HepG2 (cell line): Measurements from ENCODE around the gene UGT2A2. TPM values are rescaled to one million over a fixed set of nuclear protein-coding genes. Genes with fewer than 3 reads are reported as not detected.

Experiments used
- ATAC-seq: fragments of 200-7000 bp; cut with Tn5 transposase; 3 replicates; pipeline ENCODE4 v1.9.1; 2020; ENCODE audit warnings: mild to moderate bottlenecking, moderate library complexity
- BruUV-seq: library from RNA; stranded (reverse); fragments of 400-500 nt; replicated peaks from 2 replicates; lab custom pipeline; 2021; lab: Mats Ljungman, UMichigan
- CTCF ChIA-PET: fragments of 300-600 bp; formaldehyde crosslinking; extraction: SDS; loops from one replicate; lab custom pipeline; 2021; ENCODE audit warnings: low total read pairs, inconsistent platforms, low intra/inter-chr PET ratio; lab: Yijun Ruan, JAX
- POLR2A ChIA-PET: fragments of 350-600 bp; sonication (Branson Sonifier 250); formaldehyde crosslinking; loops from one replicate; lab custom pipeline; 2020; ENCODE audit warnings: antibody characterized with exemption, inconsistent platforms; lab: Yijun Ruan, JAX
- DNase-seq: peaks from one replicate; pipeline ENCODE4 v3.0.0-alpha.2; 2015; ENCODE audit warnings: low spot score
- FAIRE-seq: peaks from 3 replicates; lab custom pipeline; 2011; peaks lifted over from hg19 to GRCh38; lab: Jason Lieb, UNC
- H2AFZ ChIP-seq: one replicate; pipeline ENCODE4 v1.6.1; 2011; ENCODE audit warnings: low read length, inconsistent platforms
- H3K27ac ChIP-seq: fragments of 300-600 bp; 3 replicates; pipeline ENCODE4 v1.8.0; 2011; ENCODE audit warnings: mixed run types, mild to moderate bottlenecking, mixed read lengths, low read length, inconsistent platforms; ENCODE audit not compliant: insufficient read depth; ENCODE audit errors: extremely low read length
- H3K27me3 ChIP-seq, 2 experiments: fragments of 200-600 bp in 1 of 2; 2 replicates in 1 of 2; 3 replicates in 1 of 2; pipeline versions ENCODE4 v1.6.0 to v1.8.0; 2011; ENCODE audit warnings: low read length in 2 of 2, mild to moderate bottlenecking in 2 of 2, moderate library complexity in 2 of 2, inconsistent platforms in 1 of 2; ENCODE audit not compliant: insufficient read depth in 2 of 2, control insufficient read depth in 1 of 2
- H3K36me3 ChIP-seq, 2 experiments: fragments of 200-600 bp in 1 of 2; replicated peaks in 1 of 2; 2 replicates in 1 of 2; 3 replicates in 1 of 2; pipeline versions ENCODE4 v1.5.1 to v1.8.0; 2011; ENCODE audit warnings: low read length in 2 of 2, inconsistent platforms in 1 of 2; ENCODE audit not compliant: insufficient read depth in 2 of 2, control insufficient read depth in 1 of 2
- H3K4me1 ChIP-seq: 2 replicates; pipeline ENCODE4 v1.5.1; 2012; ENCODE audit warnings: low read length, inconsistent platforms; ENCODE audit not compliant: insufficient read depth
- H3K4me2 ChIP-seq: 2 replicates; pipeline ENCODE4 v1.6.0; 2011; ENCODE audit warnings: low read depth, low read length, inconsistent platforms
- H3K4me3 ChIP-seq, 3 experiments: fragments of 200-600 bp in 1 of 3; sonication (generic), shearing (Covaris generic) in 1 of 3; replicated peaks in 1 of 3; 2 replicates each; pipeline ENCODE4 v1.5.1; 2011 to 2016; ENCODE audit warnings: low read length in 3 of 3, inconsistent platforms in 2 of 3, low read depth in 2 of 3, mild to moderate bottlenecking in 2 of 3, control low read depth in 1 of 3, mixed read lengths in 1 of 3; ENCODE audit not compliant: insufficient read depth in 1 of 3
- H3K79me2 ChIP-seq: one replicate; pipeline ENCODE4 v1.6.1; 2011; ENCODE audit warnings: low read length, inconsistent platforms; ENCODE audit not compliant: insufficient read depth
- H3K9ac ChIP-seq: 2 replicates; pipeline ENCODE4 v1.6.0; 2011; ENCODE audit warnings: mild to moderate bottlenecking, low read depth, low read length, inconsistent platforms; ENCODE audit not compliant: insufficient read depth
- H3K9me3 ChIP-seq: 2 replicates; pipeline ENCODE4 v1.5.1; 2012; ENCODE audit warnings: mild to moderate bottlenecking, low read length
- H4K20me1 ChIP-seq: 2 replicates; pipeline ENCODE4 v1.6.0; 2011; ENCODE audit warnings: inconsistent platforms, mild to moderate bottlenecking, low read length, moderate library complexity; ENCODE audit not compliant: insufficient read depth
- ARID2 ChIP-seq: sonication (generic); formaldehyde crosslinking; IDR thresholded peaks from 2 replicates; pipeline ENCODE4 v1.8.1; 2022; ENCODE audit warnings: mild to moderate bottlenecking, missing genetic modification reagents, borderline replicate concordance
- ATF2 ChIP-seq: sonication (generic); formaldehyde crosslinking; IDR thresholded peaks from 2 replicates; pipeline ENCODE4 v1.4.0; 2020; ENCODE audit warnings: missing genetic modification reagents
- BHLHE40 ChIP-seq: IDR thresholded peaks from 2 replicates; pipeline ENCODE4 v1.6.1; 2011; ENCODE audit warnings: low read length, improper control_type of control experiment
- HOXA7 ChIP-seq: sonication (generic); formaldehyde crosslinking; IDR thresholded peaks from 2 replicates; pipeline ENCODE4 v1.8.1; 2022; ENCODE audit warnings: mild to moderate bottlenecking, missing genetic modification reagents, moderate library complexity
- JARID2 ChIP-seq: sonication (generic); formaldehyde crosslinking; IDR thresholded peaks from 2 replicates; pipeline ENCODE4 v1.8.1; 2023; ENCODE audit warnings: missing genetic modification reagents, inconsistent platforms; ENCODE audit not compliant: insufficient replicate concordance
- PITX1 ChIP-seq: sonication (generic); formaldehyde crosslinking; IDR thresholded peaks from 2 replicates; pipeline ENCODE4 v1.5.1; 2020; ENCODE audit warnings: mild to moderate bottlenecking, missing genetic modification reagents
- RBAK ChIP-seq: sonication (generic); formaldehyde crosslinking; IDR thresholded peaks from 2 replicates; pipeline ENCODE4 v1.5.1; 2020; ENCODE audit warnings: mild to moderate bottlenecking, missing genetic modification reagents
- RERE ChIP-seq: IDR thresholded peaks from 2 replicates; pipeline ENCODE4 v1.6.1; 2016; ENCODE audit warnings: low read depth, missing genetic modification reagents, missing compliant biosample characterization
- SALL1 ChIP-seq: sonication (generic); formaldehyde crosslinking; IDR thresholded peaks from 2 replicates; pipeline ENCODE4 v1.8.0; 2022; ENCODE audit warnings: mild to moderate bottlenecking, missing genetic modification reagents
- TCF7 ChIP-seq: sonication (generic); IDR thresholded peaks from 2 replicates; pipeline ENCODE4 v1.6.1; 2016; ENCODE audit warnings: antibody characterized with exemption, low read depth
- UBTF ChIP-seq: sonication (generic); formaldehyde crosslinking; IDR thresholded peaks from 2 replicates; pipeline ENCODE4 v1.4.0; 2020; ENCODE audit warnings: mild to moderate bottlenecking, missing genetic modification reagents
- ZFP36L1 ChIP-seq: sonication (generic); formaldehyde crosslinking; IDR thresholded peaks from 2 replicates; pipeline ENCODE4 v1.8.0; 2022; ENCODE audit warnings: mild to moderate bottlenecking, missing genetic modification reagents, moderate library complexity
- ZNF567 ChIP-seq: sonication (generic); formaldehyde crosslinking; IDR thresholded peaks from 2 replicates; pipeline ENCODE4 v1.8.1; 2023; ENCODE audit warnings: mild to moderate bottlenecking, missing genetic modification reagents, borderline replicate concordance
- ZNF660 ChIP-seq: sonication (generic); formaldehyde crosslinking; IDR thresholded peaks from 2 replicates; pipeline ENCODE4 v1.5.1; 2020; ENCODE audit warnings: mild to moderate bottlenecking, low read depth, missing genetic modification reagents, borderline replicate concordance
- WGBS: methylation state at CpG from one replicate; pipeline ENCODE4 v1.1.6; 2017; ENCODE audit warnings: low lambda C conversion rate; 5-methylcytosine and 5-hydroxymethylcytosine counted together
- in situ Hi-C: cut with HindIII; loops from 2 replicates; pipeline ENCODE4 v1.10.0; 2017; ENCODE audit warnings: low pct_unique_long_range_greater_than_20kb; ENCODE audit not compliant: extremely low pct_ligation_motif_present
- intact Hi-C: fragments of 100-400 bp; cut with micrococcal nuclease; formaldehyde crosslinking; loops from one replicate; pipeline ENCODE4 v1.10.0; 2022; ENCODE audit not compliant: unreplicated experiment
- polyA plus RNA-seq, 8 experiments: library from polyadenylated mRNA; depleted of rRNA in 3 of 8; stranded (reverse) in 7 of 8; unstranded in 1 of 8; fragments of >200 nt; fragmentation: Illumina TruSeq in 4 of 8; extraction: Trizol in 4 of 8; gene quantifications; 2 replicates each; pipeline versions ENCODE4 v1.2.1 to v1.2.3, GENCODE V29; 2011 to 2016; ENCODE audit warnings: low read depth in 4 of 8, missing spikeins in 1 of 8, mixed read lengths in 1 of 8; ENCODE audit not compliant: insufficient read depth in 1 of 8
- total RNA-seq, 5 experiments: library from RNA; depleted of rRNA; stranded (reverse); fragments of >200 nt; fragmentation: Illumina TruSeq; extraction: Trizol; gene quantifications; 2 replicates each; pipeline ENCODE4 v1.2.3, GENCODE V29; 2016; ENCODE audit warnings: low read depth in 1 of 5

UGT2A2 gene
- total and polyA plus RNA-seq, 2 of the 13 experiments (the other 11 are each of a cell fraction or from before 2014, with no cell fraction given), result not detected

- TF ChIP-seq RERE (CRISPR knock-in tag) (no peak), SALL1 (CRISPR knock-in tag) (no peak), ZNF567 (no peak)
Observed at GRCh38 chr4:69584135-69584534, 55.3 kb downstream of the UGT2A2 start (continued).

GRCh38 chr4:69583543-69583942 lies 55.9 kb downstream of the UGT2A2 start:
- H3K4me1 ChIP-seq, result no peaks in the 10 kb centered on the region
- H3K4me3 ChIP-seq, result no peak overlapping the region
- FAIRE-seq, result no peak
- no peaks in the 10 kb centered on the region for H4K20me1 ChIP-seq
- H3K9ac ChIP-seq, result no peak overlapping the region
- ChIA-PET CTCF (no interaction called here), POLR2A (no interaction called here)
- DNase-seq, result no peak
- BruUV-seq, result no TSS peak
- H3K4me2 ChIP-seq, result no peak overlapping the region
- H3K27me3 ChIP-seq, result no peaks in the 10 kb centered on the region; a peak in 1 of 5 replicates
- H3K9me3 ChIP-seq, result no peaks in the 10 kb centered on the region
- no peak overlapping the region for H3K27ac ChIP-seq
- H3K79me2 ChIP-seq, result no peaks in the 10 kb centered on the region
- WGBS, result 12% methylated on average over 2 of the region's 2 CpGs
- no peak overlapping the region for H2AFZ ChIP-seq
- no peaks in the 10 kb centered on the region for H3K36me3 ChIP-seq
- intact Hi-C loops, result no loop called here
- ATAC-seq, result no peak
- in situ Hi-C loops, result no loop called here
- TF ChIP-seq TCF7 (no peak), ARID2 (no peak), BHLHE40 (no peak), HOXA7 (CRISPR knock-in tag) (no peak), PITX1 (no peak), ZFP36L1 (no peak), JARID2 (CRISPR knock-in tag) (no peak), RBAK (no peak), UBTF (no peak), ZNF660 (CRISPR knock-in tag) (no peak), ATF2 (CRISPR knock-in tag) (no peak)
